Measurements from ENCODE around the gene PAWR. TPM values are rescaled to one million over a fixed set of nuclear protein-coding genes. Genes with fewer than 3 reads are reported as not detected.
"Not testable (repeated sequence)": the region's sequence is repeated elsewhere in the genome, so short reads cannot be mapped to it uniquely, and the experiment has no call there.

PAWR gene
- total RNA-seq, 1 donor from 2014 or later, result 53.5 TPM

GRCh38 chr12:79685068-79685467 is 5.7 kb downstream of the PAWR start:
- ATAC-seq (peak in 1 of 2 donors; percentile 49), DNase-seq (no peak)
- no peak overlapping the region for H3K27ac ChIP-seq
- H3K9me3 ChIP-seq, result no peaks in the 10 kb centered on the region
- peaks cover 19% of the 10 kb centered on the region for H3K4me1 ChIP-seq
- TF ChIP-seq CTCF (IDR thresholded peaks at IDR 0.05), result no peak
- intact Hi-C loops (cut with DNase I), result no loop called here
- H3K4me3 ChIP-seq, result no peak overlapping the region
- H3K27me3 ChIP-seq (ENCODE audit: low read depth), result no peaks in the 10 kb centered on the region
- H3K36me3 ChIP-seq, result no peaks in the 10 kb centered on the region

- H3K4me1 ChIP-seq, result peaks cover 18% of the 10 kb centered on the region
- intact Hi-C loops (cut with DNase I); DNase-seq; H3K36me3 ChIP-seq; H3K27ac ChIP-seq; H3K27me3 ChIP-seq (ENCODE audit: low read depth); H3K9me3 ChIP-seq; H3K4me3 ChIP-seq; ATAC-seq: not testable (repeated sequence)
Observed at GRCh38 chr12:79684338-79684737, 6.4 kb downstream of the PAWR start.

- H3K27me3 ChIP-seq (ENCODE audit: low read depth), result no peaks in the 10 kb centered on the region
- peaks cover 5% of the 10 kb centered on the region for H3K4me1 ChIP-seq
- ATAC-seq (no peak), DNase-seq (no peak)
- no peaks in the 10 kb centered on the region for H3K36me3 ChIP-seq
- no peaks in the 10 kb centered on the region for H3K9me3 ChIP-seq
- no peak overlapping the region for H3K27ac ChIP-seq
- intact Hi-C loops (cut with DNase I), result no loop called here
- H3K4me3 ChIP-seq, result no peak overlapping the region
- TF ChIP-seq CTCF (IDR thresholded peaks at IDR 0.05), result no peak
Observed at GRCh38 chr12:79682593-79682992, 8.2 kb downstream of the PAWR start.

GRCh38 chr12:79681008-79681590 is 9.7 kb downstream of the PAWR start:
- no peak for TF ChIP-seq CTCF (IDR thresholded peaks at IDR 0.05)
- H3K4me1 ChIP-seq, result peaks cover 10% of the 10 kb centered on the region
- DNase-seq (no peak), ATAC-seq (peak in 1 of 2 donors; percentile 61)
- H3K4me3 ChIP-seq, result no peak overlapping the region
- H3K36me3 ChIP-seq, result no peaks in the 10 kb centered on the region
- H3K9me3 ChIP-seq, result no peaks in the 10 kb centered on the region
- no peaks in the 10 kb centered on the region for H3K27me3 ChIP-seq (ENCODE audit: low read depth)
- intact Hi-C loops (cut with DNase I), result no loop called here
- no peak overlapping the region for H3K27ac ChIP-seq

GRCh38 chr12:79680051-79680450 is 10.7 kb downstream of the PAWR start:
- H3K36me3 ChIP-seq, result no peaks in the 10 kb centered on the region
- no peak overlapping the region for H3K4me3 ChIP-seq
- ATAC-seq, result no peak
- H3K4me1 ChIP-seq, result peaks cover 8% of the 10 kb centered on the region
- no peak for TF ChIP-seq CTCF (IDR thresholded peaks at IDR 0.05)
- H3K9me3 ChIP-seq, result no peaks in the 10 kb centered on the region
- H3K27me3 ChIP-seq (ENCODE audit: low read depth), result no peaks in the 10 kb centered on the region
- DNase-seq, result no peak
- intact Hi-C loops (cut with DNase I), result no loop called here
- H3K27ac ChIP-seq, result no peak overlapping the region

- intact Hi-C loops (cut with DNase I), result no loop called here
- no peak overlapping the region for H3K4me3 ChIP-seq
- H3K27ac ChIP-seq, result no peak overlapping the region
- no peaks in the 10 kb centered on the region for H3K9me3 ChIP-seq
- H3K36me3 ChIP-seq, result no peaks in the 10 kb centered on the region
- DNase-seq (no peak), ATAC-seq (no peak)
- H3K4me1 ChIP-seq, result peaks cover 8% of the 10 kb centered on the region
- H3K27me3 ChIP-seq (ENCODE audit: low read depth), result no peaks in the 10 kb centered on the region
- no peak for TF ChIP-seq CTCF (IDR thresholded peaks at IDR 0.05)
Observed at GRCh38 chr12:79678306-79678705, 12.5 kb downstream of the PAWR start.
